Measurements from ENCODE around the gene RASA3. TPM values are rescaled to one million over a fixed set of nuclear protein-coding genes. Genes with fewer than 3 reads are reported as not detected.

RASA3 gene
- total and polyA plus RNA-seq, 7 donors = 4.2 to 22.4 (median 16.9) TPM

DNA sequence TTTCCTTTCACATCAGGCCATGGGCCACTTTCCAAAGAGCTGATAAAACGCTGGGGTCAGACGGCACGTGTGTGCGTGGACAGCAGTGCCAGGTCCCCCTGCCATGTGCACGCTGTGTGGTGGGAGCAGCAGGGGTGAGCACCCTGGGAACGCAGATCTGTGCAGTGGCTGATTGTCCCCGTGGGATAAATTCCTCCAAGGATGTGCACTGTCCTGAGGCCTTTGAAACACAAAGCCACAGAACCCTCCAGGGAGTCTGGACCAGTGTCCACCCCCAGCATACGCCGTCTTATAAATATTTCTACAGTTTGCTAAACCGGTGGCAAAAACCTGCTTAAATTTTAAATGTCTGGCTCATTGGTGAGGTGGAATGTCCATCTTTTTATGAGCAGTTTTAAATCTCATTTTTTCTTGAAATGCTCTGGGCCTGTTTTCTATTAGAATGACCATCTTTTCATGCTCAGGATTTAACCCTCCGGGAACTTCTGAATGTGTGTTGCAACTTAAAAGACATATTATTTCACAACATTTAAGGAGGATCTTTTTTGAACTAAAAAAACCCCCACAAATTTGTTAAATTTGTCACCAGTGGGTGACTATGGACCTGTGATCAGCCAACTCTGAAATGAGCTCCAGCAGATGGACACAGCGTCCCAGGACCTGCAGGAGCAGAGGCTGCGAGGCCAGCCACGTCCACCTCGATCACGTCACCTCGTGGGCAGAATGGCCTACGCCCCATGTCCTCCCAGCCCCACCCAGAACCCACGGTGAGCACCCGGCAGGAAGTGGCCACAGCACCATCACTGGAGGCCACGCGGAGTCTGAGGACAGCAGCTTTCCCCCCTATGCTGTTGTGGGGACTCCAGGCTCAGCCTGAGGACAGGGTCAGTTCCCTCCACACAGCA, 68.6 kb downstream of the RASA3 start:
- Histone ChIP-seq H3K27ac (peak overlapping the region; percentile 90 to 98 (median 96)), H3K27me3 (no peaks in the 10 kb centered on the region), H3K4me1 (peaks cover 0 to 74% (median 68%) of the 10 kb centered on the region in 4 donors), H3K36me3 (no peaks in the 10 kb centered on the region), H3K4me3 (peak overlapping the region; percentile 26 to 45 (median 40)), H3K9me3 (no peaks in the 10 kb centered on the region)
- TF ChIP-seq, protein P1, sequence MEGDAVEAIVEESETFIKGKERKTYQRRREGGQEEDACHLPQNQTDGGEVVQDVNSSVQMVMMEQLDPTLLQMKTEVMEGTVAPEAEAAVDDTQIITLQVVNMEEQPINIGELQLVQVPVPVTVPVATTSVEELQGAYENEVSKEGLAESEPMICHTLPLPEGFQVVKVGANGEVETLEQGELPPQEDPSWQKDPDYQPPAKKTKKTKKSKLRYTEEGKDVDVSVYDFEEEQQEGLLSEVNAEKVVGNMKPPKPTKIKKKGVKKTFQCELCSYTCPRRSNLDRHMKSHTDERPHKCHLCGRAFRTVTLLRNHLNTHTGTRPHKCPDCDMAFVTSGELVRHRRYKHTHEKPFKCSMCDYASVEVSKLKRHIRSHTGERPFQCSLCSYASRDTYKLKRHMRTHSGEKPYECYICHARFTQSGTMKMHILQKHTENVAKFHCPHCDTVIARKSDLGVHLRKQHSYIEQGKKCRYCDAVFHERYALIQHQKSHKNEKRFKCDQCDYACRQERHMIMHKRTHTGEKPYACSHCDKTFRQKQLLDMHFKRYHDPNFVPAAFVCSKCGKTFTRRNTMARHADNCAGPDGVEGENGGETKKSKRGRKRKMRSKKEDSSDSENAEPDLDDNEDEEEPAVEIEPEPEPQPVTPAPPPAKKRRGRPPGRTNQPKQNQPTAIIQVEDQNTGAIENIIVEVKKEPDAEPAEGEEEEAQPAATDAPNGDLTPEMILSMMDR (IDR thresholded peaks at IDR 0.05) = no peak
- TF ChIP-seq POLR2AphosphoS5 (IDR thresholded peaks at IDR 0.05) = peak in 3 of 4 donors; percentile 7 to 44 (median 12)
- 64 to 68% methylated on average over 22 of the region's 22 CpGs for WGBS, 2 donors
- intact Hi-C loops (cut with DNase I) = no loop called here
- DNase-seq = peak; percentile 90

GRCh38 chr13:114062754-114063153, 69.7 kb downstream of the RASA3 start:
- TF ChIP-seq POLR2A (IDR thresholded peaks at IDR 0.05) (no peak), POLR2AphosphoS5 (IDR thresholded peaks at IDR 0.05) (no peak), EP300 (IDR thresholded peaks at IDR 0.05) (no peak)
- TF ChIP-seq, protein P1 (IDR thresholded peaks at IDR 0.05) = no peak
- WGBS, 2 donors = 72 to 85% methylated on average over 16 of the region's 16 CpGs
- peaks cover 0 to 73% (median 63%) of the 10 kb centered on the region in 4 donors for H3K4me1 ChIP-seq
- no peak for DNase-seq
- intact Hi-C loops (cut with DNase I) = no loop called here
- H3K36me3 ChIP-seq = no peaks in the 10 kb centered on the region
- H3K4me3 ChIP-seq = no peak overlapping the region
- no peaks in the 10 kb centered on the region for H3K27me3 ChIP-seq
- no peaks in the 10 kb centered on the region for H3K9me3 ChIP-seq
- H3K27ac ChIP-seq = peak overlapping the region; percentile 64 to 98 (median 94)

GRCh38 chr13:114062341-114062740, 70.1 kb downstream of the RASA3 start:
- H3K4me1 ChIP-seq = peaks cover 0 to 77% (median 63%) of the 10 kb centered on the region in 4 donors
- no peaks in the 10 kb centered on the region for H3K36me3 ChIP-seq
- no peaks in the 10 kb centered on the region for H3K9me3 ChIP-seq
- DNase-seq = no peak
- H3K27ac ChIP-seq = peak overlapping the region; percentile 64 to 98 (median 94)
- intact Hi-C loops (cut with DNase I) = no loop called here
- 96% methylated on average over 34 of the region's 34 CpGs for WGBS, 2 donors
- no peaks in the 10 kb centered on the region for H3K27me3 ChIP-seq
- no peak for TF ChIP-seq EP300 (IDR thresholded peaks at IDR 0.05)
- TF ChIP-seq POLR2A (IDR thresholded peaks at IDR 0.05) = no peak
- no peak for TF ChIP-seq POLR2AphosphoS5 (IDR thresholded peaks at IDR 0.05)
- no peak overlapping the region for H3K4me3 ChIP-seq

GRCh38 chr13:114061744-114062143, 70.7 kb downstream of the RASA3 start:
- H3K4me1 ChIP-seq = peaks cover 0 to 78% (median 60%) of the 10 kb centered on the region in 4 donors
- H3K4me3 ChIP-seq = no peak overlapping the region
- H3K27ac ChIP-seq = peak overlapping the region in 2 of 4 donors; percentile 38 to 90
- intact Hi-C loops (cut with DNase I) = no loop called here
- WGBS, 2 donors = 92 to 94% methylated on average over 20 of the region's 20 CpGs
- TF ChIP-seq, protein P1 (IDR thresholded peaks at IDR 0.05) = no peak
- TF ChIP-seq POLR2A (IDR thresholded peaks at IDR 0.05) (no peak), POLR2AphosphoS5 (IDR thresholded peaks at IDR 0.05) (no peak), EP300 (IDR thresholded peaks at IDR 0.05) (no peak)
- H3K27me3 ChIP-seq = no peaks in the 10 kb centered on the region
- no peaks in the 10 kb centered on the region for H3K36me3 ChIP-seq
- no peak for DNase-seq
- no peaks in the 10 kb centered on the region for H3K9me3 ChIP-seq

GRCh38 chr13:114061047-114061446, 71.4 kb downstream of the RASA3 start:
- H3K27me3 ChIP-seq = no peaks in the 10 kb centered on the region
- DNase-seq = no peak
- no peaks in the 10 kb centered on the region for H3K36me3 ChIP-seq
- no peak overlapping the region for H3K4me3 ChIP-seq
- TF ChIP-seq POLR2A (IDR thresholded peaks at IDR 0.05) (no peak), EP300 (IDR thresholded peaks at IDR 0.05) (no peak), POLR2AphosphoS5 (IDR thresholded peaks at IDR 0.05) (no peak)
- TF ChIP-seq, protein P1 (IDR thresholded peaks at IDR 0.05) = no peak
- no peaks in the 10 kb centered on the region for H3K9me3 ChIP-seq
- peak overlapping the region; percentile 24 to 66 (median 42) for H3K27ac ChIP-seq
- intact Hi-C loops (cut with DNase I) = no loop called here
- H3K4me1 ChIP-seq = peaks cover 0 to 78% (median 60%) of the 10 kb centered on the region in 4 donors
- 94% methylated on average over 18 of the region's 18 CpGs for WGBS, 2 donors

Data from sigmoid colon (tissue), 7 donors.